ENCODE measurements around the gene TMCO4.

TMCO4 gene

DNA sequence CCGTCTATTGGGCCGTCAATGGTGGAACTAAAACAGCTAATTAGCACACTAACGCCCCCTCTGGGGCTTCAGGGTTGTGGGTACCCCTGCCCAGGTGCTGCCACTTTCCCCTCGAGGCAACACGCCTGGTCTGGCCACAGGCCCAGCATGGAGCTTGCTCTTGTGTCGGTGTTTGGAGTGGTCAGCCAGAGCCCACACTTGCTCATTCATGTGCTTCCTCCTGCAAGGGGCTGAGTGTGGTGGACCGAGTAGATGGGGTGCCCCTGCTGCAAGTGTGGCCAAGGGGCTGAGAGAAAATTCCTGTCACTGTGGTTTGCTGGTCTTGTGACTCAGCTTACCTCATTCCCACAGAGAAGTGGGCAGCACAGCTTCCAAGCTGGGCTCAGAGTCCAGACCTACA is 109.4 kb downstream of the TMCO4 start:
- H3K9me3 ChIP-seq (ENCODE audit: low read length): peaks cover 7% of the 10 kb centered on the region
- no peaks in the 10 kb centered on the region; the same call in 1 of the 2 replicates for H3K36me3 ChIP-seq (ENCODE audit: insufficient read depth, low read length)
- H3K79me2 ChIP-seq (ENCODE audit: insufficient read depth, low read length): no peaks in the 10 kb centered on the region
- TF ChIP-seq EZH2 (IDR thresholded peaks at IDR 0.05; ENCODE audit: borderline replicate concordance, low read length): no peak
- TF ChIP-seq, protein P1, sequence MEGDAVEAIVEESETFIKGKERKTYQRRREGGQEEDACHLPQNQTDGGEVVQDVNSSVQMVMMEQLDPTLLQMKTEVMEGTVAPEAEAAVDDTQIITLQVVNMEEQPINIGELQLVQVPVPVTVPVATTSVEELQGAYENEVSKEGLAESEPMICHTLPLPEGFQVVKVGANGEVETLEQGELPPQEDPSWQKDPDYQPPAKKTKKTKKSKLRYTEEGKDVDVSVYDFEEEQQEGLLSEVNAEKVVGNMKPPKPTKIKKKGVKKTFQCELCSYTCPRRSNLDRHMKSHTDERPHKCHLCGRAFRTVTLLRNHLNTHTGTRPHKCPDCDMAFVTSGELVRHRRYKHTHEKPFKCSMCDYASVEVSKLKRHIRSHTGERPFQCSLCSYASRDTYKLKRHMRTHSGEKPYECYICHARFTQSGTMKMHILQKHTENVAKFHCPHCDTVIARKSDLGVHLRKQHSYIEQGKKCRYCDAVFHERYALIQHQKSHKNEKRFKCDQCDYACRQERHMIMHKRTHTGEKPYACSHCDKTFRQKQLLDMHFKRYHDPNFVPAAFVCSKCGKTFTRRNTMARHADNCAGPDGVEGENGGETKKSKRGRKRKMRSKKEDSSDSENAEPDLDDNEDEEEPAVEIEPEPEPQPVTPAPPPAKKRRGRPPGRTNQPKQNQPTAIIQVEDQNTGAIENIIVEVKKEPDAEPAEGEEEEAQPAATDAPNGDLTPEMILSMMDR (IDR thresholded peaks at IDR 0.05; ENCODE audit: low read length): no peak
- no peak overlapping the region for H3K9ac ChIP-seq (ENCODE audit: low read length)
- no peaks in the 10 kb centered on the region for H3F3A ChIP-seq (ENCODE audit: insufficient read depth, low read length)
- no peak overlapping the region for H2AFZ ChIP-seq (ENCODE audit: low read length)
- no peaks in the 10 kb centered on the region for H3K27me3 ChIP-seq (ENCODE audit: insufficient read depth, low read length)
- H4K20me1 ChIP-seq (ENCODE audit: insufficient read depth, low read length): no peaks in the 10 kb centered on the region
- no peak overlapping the region for H3K4me2 ChIP-seq (ENCODE audit: low read length)
- H3K27ac ChIP-seq (ENCODE audit: low read depth, low read length, poor library complexity, severe bottlenecking): no peak overlapping the region
- H3K9me2 ChIP-seq (ENCODE audit: low read depth, low read length): no peaks in the 10 kb centered on the region
- no peaks in the 10 kb centered on the region for H3K4me1 ChIP-seq (ENCODE audit: insufficient read depth, low read length, severe bottlenecking)
- H3K4me3 ChIP-seq (ENCODE audit: low read depth, low read length, poor library complexity, severe bottlenecking): no peak overlapping the region

GRCh38 chr1:19689856-19690255 is 109.9 kb downstream of the TMCO4 start:
- no peaks in the 10 kb centered on the region for H3K79me2 ChIP-seq (ENCODE audit: insufficient read depth, low read length)
- H4K20me1 ChIP-seq (ENCODE audit: insufficient read depth, low read length): no peaks in the 10 kb centered on the region
- no peaks in the 10 kb centered on the region; the same call in 1 of the 2 replicates for H3K36me3 ChIP-seq (ENCODE audit: insufficient read depth, low read length)
- TF ChIP-seq EZH2 (IDR thresholded peaks at IDR 0.05; ENCODE audit: borderline replicate concordance, low read length): no peak
- TF ChIP-seq, protein P1 (IDR thresholded peaks at IDR 0.05; ENCODE audit: low read length): no peak
- no peak overlapping the region for H3K4me2 ChIP-seq (ENCODE audit: low read length)
- H3K4me1 ChIP-seq (ENCODE audit: insufficient read depth, low read length, severe bottlenecking): no peaks in the 10 kb centered on the region
- no peaks in the 10 kb centered on the region for H3F3A ChIP-seq (ENCODE audit: insufficient read depth, low read length)
- peaks cover 7% of the 10 kb centered on the region for H3K9me3 ChIP-seq (ENCODE audit: low read length)
- no peaks in the 10 kb centered on the region for H3K27me3 ChIP-seq (ENCODE audit: insufficient read depth, low read length)
- no peak overlapping the region for H3K9ac ChIP-seq (ENCODE audit: low read length)
- no peak overlapping the region for H3K27ac ChIP-seq (ENCODE audit: low read depth, low read length, poor library complexity, severe bottlenecking)
- H3K4me3 ChIP-seq (ENCODE audit: low read depth, low read length, poor library complexity, severe bottlenecking): no peak overlapping the region
- H3K9me2 ChIP-seq (ENCODE audit: low read depth, low read length): no peaks in the 10 kb centered on the region
- no peak overlapping the region for H2AFZ ChIP-seq (ENCODE audit: low read length)

DNA sequence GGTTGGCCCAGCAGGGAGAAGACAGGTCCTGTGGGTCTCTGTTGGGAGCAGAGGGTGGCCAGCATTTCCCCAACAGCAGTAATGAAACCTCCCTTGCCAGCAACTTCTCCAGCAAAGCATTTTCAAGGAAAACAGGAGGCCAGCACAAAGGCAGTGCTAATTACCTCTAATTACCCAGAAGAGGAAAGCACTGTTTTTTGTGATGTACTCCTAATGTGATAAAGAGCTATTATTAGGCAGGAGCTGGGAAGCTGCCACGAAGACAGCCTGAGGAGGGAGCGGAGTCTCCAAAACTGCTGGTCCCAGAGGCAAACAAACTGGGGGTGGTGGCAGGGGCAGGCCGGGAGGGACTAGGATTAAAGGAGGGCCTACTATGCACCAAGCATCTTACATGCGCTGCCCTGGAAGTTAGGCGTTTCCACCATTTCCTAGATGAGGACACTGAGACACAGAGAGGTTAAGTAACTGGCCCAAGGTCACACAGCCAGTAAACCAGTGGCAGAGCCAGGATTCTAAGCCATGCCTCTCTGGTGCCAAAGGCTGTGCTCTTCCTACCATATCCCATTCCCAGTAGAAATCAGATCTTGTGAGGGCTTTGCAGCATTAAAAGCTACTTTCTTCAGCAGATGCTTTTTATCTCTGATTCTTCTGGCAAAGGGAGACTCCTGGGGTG is 110.5 kb downstream of the TMCO4 start:
- Histone ChIP-seq H2AFZ (ENCODE audit: low read length) (no peak overlapping the region), H4K20me1 (ENCODE audit: insufficient read depth, low read length) (no peaks in the 10 kb centered on the region), H3K36me3 (ENCODE audit: insufficient read depth, low read length) (no peaks in the 10 kb centered on the region; the same call in 1 of the 2 replicates), H3K27me3 (ENCODE audit: insufficient read depth, low read length) (no peaks in the 10 kb centered on the region), H3K4me1 (ENCODE audit: insufficient read depth, low read length, severe bottlenecking) (no peaks in the 10 kb centered on the region), H3K4me3 (ENCODE audit: low read depth, low read length, poor library complexity, severe bottlenecking) (no peak overlapping the region), H3K4me2 (ENCODE audit: low read length) (no peak overlapping the region), H3K79me2 (ENCODE audit: insufficient read depth, low read length) (no peaks in the 10 kb centered on the region), H3F3A (ENCODE audit: insufficient read depth, low read length) (no peaks in the 10 kb centered on the region), H3K9ac (ENCODE audit: low read length) (no peak overlapping the region), H3K27ac (ENCODE audit: low read depth, low read length, poor library complexity, severe bottlenecking) (no peak overlapping the region), H3K9me2 (ENCODE audit: low read depth, low read length) (no peaks in the 10 kb centered on the region), H3K9me3 (ENCODE audit: low read length) (peaks cover 7% of the 10 kb centered on the region)
- no peak for TF ChIP-seq EZH2 (IDR thresholded peaks at IDR 0.05; ENCODE audit: borderline replicate concordance, low read length)
- TF ChIP-seq, protein P1 (IDR thresholded peaks at IDR 0.05; ENCODE audit: low read length): no peak
